Pancreas (tissue), 10 donors: ENCODE results near the gene RDX. TPM values are rescaled to one million over a fixed set of nuclear protein-coding genes. Genes with fewer than 3 reads are reported as not detected.

ENCODE experiments used
- ATAC-seq, 4 donors: fragments of 200-7000 bp; cut with Tn5 transposase; one replicate each; pipeline versions ENCODE4 v1.8.0 to v1.9.1; 2020; ENCODE audit warnings: mild to moderate bottlenecking in 4 of 4, moderate library complexity in 4 of 4
- DNase-seq, 6 donors: peaks; one replicate each; pipeline ENCODE4 v3.0.0-alpha.2; 2020
- FAIRE-seq: peaks from 2 replicates; lab custom pipeline; 2012; peaks lifted over from hg19 to GRCh38; lab: Jason Lieb, UNC
- H3K27ac ChIP-seq, 4 donors: fragments of 200-600 bp; sonication (generic); 1 replicate in 3 of 4; 2 replicates in 1 of 4; pipeline versions ENCODE4 v1.5.0 to v1.8.0; 2020
- H3K27me3 ChIP-seq, 4 donors: fragments of 200-600 bp; one replicate each; pipeline ENCODE4 v1.8.0; 2021
- H3K36me3 ChIP-seq, 3 donors: fragments of 200-600 bp; sonication (generic) in 1 of 3; one replicate each; pipeline versions ENCODE4 v1.5.0 to v1.8.0; 2020 to 2021
- H3K4me1 ChIP-seq, 3 donors: fragments of 200-600 bp; one replicate each; pipeline ENCODE4 v1.8.0; 2021
- H3K4me3 ChIP-seq, 4 donors: fragments of 200-600 bp; sonication (generic) in 2 of 4; one replicate each; pipeline versions ENCODE4 v1.5.0 to v1.8.0; 2020 to 2021
- H3K9me3 ChIP-seq, 4 donors: fragments of 200-600 bp; one replicate each; pipeline ENCODE4 v1.8.0; 2021
- WGBS, 2 donors: extraction: QIAGEN DNeasy Blood & Tissue Kit; methylation state at CpG; one replicate each; pipeline ENCODE4 v1.1.7; 2013; 5-methylcytosine and 5-hydroxymethylcytosine counted together
- intact Hi-C, 3 donors: fragments of 100-400 bp; cut with DNase I; formaldehyde crosslinking; loops; one replicate each; pipeline versions ENCODE4 v1.11.1 to v1.14.2; 2022
- polyA plus RNA-seq, 2 donors: library from polyadenylated mRNA; stranded (reverse); fragments of 200-250 nt; gene quantifications; one replicate each; pipeline ENCODE4 v1.2.3, GENCODE V29; 2013
- total RNA-seq, 6 donors: library from RNA; stranded (reverse); fragmentation: NEBNext Ultra II Directional in 4 of 6; extraction: Animal tissue kit (Norgen Biotek cat#: 25700) in 4 of 6; gene quantifications; one replicate each; pipeline versions ENCODE4 v1.2.1 to v1.2.4, GENCODE V29; 2021 to 2023
- TF ChIP-seq, protein P1 (sequence below), 4 donors: fragments of 200-600 bp; sonication (generic) in 3 of 4; IDR thresholded peaks; one replicate each; pipeline versions ENCODE4 v1.5.0 to v1.8.0; 2021; ENCODE audit warnings: antibody characterized with exemption in 4 of 4
- donor health status: healthy with polysubstance abuse.
- donor health status: DM: no; HTN: no; CAD: no; lungs with moderate emphysema.
- donor health status: DM: no; HTN: no; CAD: no.
- donor health status: control.
- donor health status: control.
- donor health status: Bipolar disorder and iron deficiency.
- donor health status: DM: yes; HTN: yes; CAD: no.
- donor health status: DM: no; HTN: no; CAD: no.
- donor health status: DM: no; HTN: no; CAD: no.
- donor health status: DM: yes; HTN: yes; CAD: no.

The RDX gene
- total and polyA plus RNA-seq, 8 donors, result 11.4 to 97.1 (median 51.4) TPM

DNA sequence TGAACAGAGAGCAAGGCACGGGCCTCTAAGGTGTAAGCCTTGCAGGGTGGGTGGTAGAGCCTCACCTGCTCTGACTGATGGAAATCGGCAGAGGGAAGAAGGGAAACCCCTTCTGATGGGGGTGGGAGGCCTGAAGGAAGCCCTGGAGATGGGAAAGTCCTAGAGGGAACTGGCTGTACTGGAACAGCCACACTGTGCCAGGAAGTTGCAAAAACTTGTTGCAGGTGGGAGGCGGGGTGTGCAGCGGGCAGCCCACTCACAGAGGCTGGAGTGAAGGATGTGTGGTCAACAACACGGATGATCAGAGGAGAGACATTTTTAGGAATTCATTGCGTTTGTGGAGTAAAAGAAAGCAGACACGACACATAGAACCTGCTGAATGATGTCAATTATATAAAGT lies 112.0 kb downstream of the RDX start:
- WGBS, 2 donors, result 70 to 72% methylated on average over 7 of the region's 7 CpGs
- peak in 1 of 4 donors; percentile 30 for ATAC-seq

DNA sequence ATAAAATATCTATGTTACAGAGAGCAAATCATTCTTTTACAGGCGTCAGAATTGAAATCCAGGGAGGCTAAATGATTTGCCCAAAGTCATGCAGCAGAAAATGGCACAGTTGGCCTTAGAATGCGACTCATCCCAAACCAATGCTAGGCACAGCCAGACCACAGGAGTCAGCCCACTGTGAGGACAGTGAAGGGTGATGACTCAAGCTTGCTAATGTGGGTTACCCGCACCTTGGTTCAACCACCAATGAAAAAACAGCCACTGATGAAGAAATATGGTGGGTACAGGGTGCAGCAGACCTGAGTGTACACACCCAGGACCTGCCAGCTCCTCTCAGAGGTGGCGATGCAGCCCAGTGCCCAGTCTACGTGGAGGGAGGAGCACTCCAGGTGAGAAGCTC lies 113.5 kb downstream of the RDX start:
- intact Hi-C loops, result no loop called here

More for the DNA sequence above, 112.0 kb downstream of the RDX start:
- DNase-seq (no peak), FAIRE-seq (no peak)
- no peak overlapping the region for H3K4me3 ChIP-seq
- no peaks in the 10 kb centered on the region for H3K9me3 ChIP-seq
- no peaks in the 10 kb centered on the region for H3K36me3 ChIP-seq
- H3K27me3 ChIP-seq, result no peaks in the 10 kb centered on the region
- intact Hi-C loops, result no loop called here
- TF ChIP-seq, protein P1, sequence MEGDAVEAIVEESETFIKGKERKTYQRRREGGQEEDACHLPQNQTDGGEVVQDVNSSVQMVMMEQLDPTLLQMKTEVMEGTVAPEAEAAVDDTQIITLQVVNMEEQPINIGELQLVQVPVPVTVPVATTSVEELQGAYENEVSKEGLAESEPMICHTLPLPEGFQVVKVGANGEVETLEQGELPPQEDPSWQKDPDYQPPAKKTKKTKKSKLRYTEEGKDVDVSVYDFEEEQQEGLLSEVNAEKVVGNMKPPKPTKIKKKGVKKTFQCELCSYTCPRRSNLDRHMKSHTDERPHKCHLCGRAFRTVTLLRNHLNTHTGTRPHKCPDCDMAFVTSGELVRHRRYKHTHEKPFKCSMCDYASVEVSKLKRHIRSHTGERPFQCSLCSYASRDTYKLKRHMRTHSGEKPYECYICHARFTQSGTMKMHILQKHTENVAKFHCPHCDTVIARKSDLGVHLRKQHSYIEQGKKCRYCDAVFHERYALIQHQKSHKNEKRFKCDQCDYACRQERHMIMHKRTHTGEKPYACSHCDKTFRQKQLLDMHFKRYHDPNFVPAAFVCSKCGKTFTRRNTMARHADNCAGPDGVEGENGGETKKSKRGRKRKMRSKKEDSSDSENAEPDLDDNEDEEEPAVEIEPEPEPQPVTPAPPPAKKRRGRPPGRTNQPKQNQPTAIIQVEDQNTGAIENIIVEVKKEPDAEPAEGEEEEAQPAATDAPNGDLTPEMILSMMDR (IDR thresholded peaks at IDR 0.05), result no peak
- no peak overlapping the region for H3K27ac ChIP-seq
- peaks cover 0 to 11% (median 10%) of the 10 kb centered on the region in 3 donors for H3K4me1 ChIP-seq

DNA sequence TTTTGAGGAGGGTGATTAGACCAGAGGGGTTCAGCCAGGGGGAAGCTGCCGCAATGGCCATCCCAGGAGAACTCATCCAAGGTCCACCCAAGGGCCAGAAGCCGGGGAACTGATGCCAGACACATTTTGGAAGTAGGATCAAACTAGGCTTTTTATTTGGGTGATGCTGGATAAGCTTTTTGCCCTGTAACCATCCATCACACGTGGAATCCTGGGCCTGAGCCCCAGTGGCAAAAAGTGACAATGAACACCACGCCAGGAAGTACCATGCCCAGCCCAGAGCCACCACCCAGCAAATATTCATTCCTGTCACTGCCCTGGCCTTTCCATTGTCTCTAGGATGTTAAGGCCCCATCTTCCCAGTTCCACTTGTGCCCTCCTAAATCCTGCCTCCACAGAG lies 117.3 kb downstream of the RDX start:
- no peaks in the 10 kb centered on the region for H3K4me1 ChIP-seq
- DNase-seq, result no peak
- no peaks in the 10 kb centered on the region for H3K27me3 ChIP-seq
- intact Hi-C loops, result no loop called here
- H3K27ac ChIP-seq, result no peak overlapping the region
- WGBS, 2 donors, result 83 to 85% methylated on average over 4 of the region's 4 CpGs
- no peak for FAIRE-seq
- TF ChIP-seq, protein P1 (IDR thresholded peaks at IDR 0.05), result no peak
- H3K36me3 ChIP-seq, result no peaks in the 10 kb centered on the region
- no peak overlapping the region for H3K4me3 ChIP-seq
- no peak for ATAC-seq
- no peaks in the 10 kb centered on the region for H3K9me3 ChIP-seq

More for the DNA sequence above, 113.5 kb downstream of the RDX start:
- DNase-seq, result no peak
- TF ChIP-seq, protein P1 (IDR thresholded peaks at IDR 0.05), result no peak
- no peaks in the 10 kb centered on the region for H3K9me3 ChIP-seq
- ATAC-seq, result no peak
- H3K4me1 ChIP-seq, result peaks cover 0 to 11% (median 10%) of the 10 kb centered on the region in 3 donors
- no peaks in the 10 kb centered on the region for H3K36me3 ChIP-seq
- H3K27me3 ChIP-seq, result no peaks in the 10 kb centered on the region
- FAIRE-seq, result no peak
- H3K4me3 ChIP-seq, result no peak overlapping the region
- WGBS, 2 donors, result 82 to 90% methylated on average over 5 of the region's 5 CpGs
- H3K27ac ChIP-seq, result no peak overlapping the region

DNA sequence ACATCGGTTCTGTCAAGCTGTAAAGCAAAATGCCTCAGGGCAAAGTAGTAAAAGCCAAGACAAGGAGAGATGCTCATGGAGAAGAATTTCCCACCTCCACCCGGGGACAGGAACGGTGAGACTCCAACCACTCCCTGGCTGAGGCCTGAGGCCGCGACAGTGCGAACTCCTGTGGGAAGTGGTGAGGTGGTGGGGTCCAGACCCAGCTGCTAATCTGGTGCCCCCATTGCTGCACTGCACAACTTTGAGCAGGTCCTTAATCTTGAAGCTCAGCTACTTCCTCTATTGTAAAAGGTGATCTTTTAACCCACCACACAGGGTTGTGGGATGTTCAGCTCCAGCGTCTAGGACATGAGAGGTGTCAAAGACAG lies 119.3 kb downstream of the RDX start:
- WGBS, 2 donors, result 76 to 85% methylated on average over 7 of the region's 7 CpGs
- ATAC-seq (no peak), DNase-seq (no peak), FAIRE-seq (no peak)
- H3K4me3 ChIP-seq, result no peak overlapping the region
- no peak overlapping the region for H3K27ac ChIP-seq
- no peaks in the 10 kb centered on the region for H3K36me3 ChIP-seq
- intact Hi-C loops, result no loop called here
- no peaks in the 10 kb centered on the region for H3K4me1 ChIP-seq
- H3K9me3 ChIP-seq, result no peaks in the 10 kb centered on the region
- no peaks in the 10 kb centered on the region for H3K27me3 ChIP-seq
- TF ChIP-seq, protein P1 (IDR thresholded peaks at IDR 0.05), result no peak

DNA sequence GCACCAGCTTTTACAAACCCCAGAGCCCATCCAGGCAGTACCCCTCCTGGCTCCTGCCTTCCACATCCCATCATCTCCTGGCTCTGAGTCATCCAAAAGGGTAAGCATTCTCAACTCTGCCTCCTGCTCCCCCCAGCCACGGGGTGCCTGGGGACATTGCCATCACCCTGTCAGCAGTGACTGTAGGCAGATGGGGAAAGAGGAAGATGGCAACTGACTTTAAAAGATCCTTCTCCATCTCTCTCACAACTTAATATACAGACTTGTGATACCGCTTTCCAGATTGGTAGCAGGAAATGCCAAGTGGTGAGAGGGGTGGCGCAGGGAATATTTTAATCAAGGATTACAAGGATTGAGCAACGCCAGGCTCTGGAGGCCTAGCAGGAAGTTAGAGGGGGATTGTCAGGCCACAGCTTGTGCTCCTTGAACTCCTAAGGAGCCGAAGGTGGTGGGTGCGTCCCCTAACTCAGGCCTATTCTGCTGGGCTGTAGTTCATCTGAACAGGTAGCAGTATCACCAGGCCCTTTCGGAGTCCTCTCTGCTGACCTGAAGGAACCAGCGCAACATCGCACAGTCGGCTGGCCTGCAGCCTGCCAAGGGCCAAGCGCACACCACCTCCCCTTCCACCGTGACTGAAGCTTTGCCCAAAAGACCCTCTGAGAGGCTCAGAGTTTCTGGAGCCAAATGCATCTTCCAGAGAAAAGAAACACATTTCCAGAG lies 119.9 kb downstream of the RDX start:
- intact Hi-C loops, result no loop called here
- TF ChIP-seq, protein P1 (IDR thresholded peaks at IDR 0.05), result no peak
- Histone ChIP-seq H3K27me3 (no peaks in the 10 kb centered on the region), H3K36me3 (no peaks in the 10 kb centered on the region), H3K27ac (no peak overlapping the region), H3K4me3 (no peak overlapping the region), H3K4me1 (no peaks in the 10 kb centered on the region), H3K9me3 (no peaks in the 10 kb centered on the region)
- 78 to 87% methylated on average over 12 of the region's 12 CpGs for WGBS, 2 donors
- DNase-seq (no peak), ATAC-seq (no peak), FAIRE-seq (no peak)
